SK-N-SH treated with all-trans-retinoic acid at 6 μM for 48 hours (cell line): Measurements from ENCODE around the gene GPR31.

Experiments used
- ARNTL ChIP-seq: fragments of 450-650 bp; formaldehyde crosslinking; IDR thresholded peaks from 2 replicates; pipeline ENCODE4 v1.5.0; 2020; ENCODE audit warnings: low read depth, mild to moderate bottlenecking, moderate library complexity, borderline replicate concordance
- CREB5 ChIP-seq: fragments of 250-450 bp; sonication (Bioruptor Pico); IDR thresholded peaks from 2 replicates; pipeline ENCODE4 v1.5.1; 2020; ENCODE audit warnings: low read depth, mild to moderate bottlenecking, moderate library complexity
- OSR1 ChIP-seq: fragments of 250-450 bp; sonication (Bioruptor Pico); IDR thresholded peaks from 2 replicates; pipeline ENCODE4 v1.8.0; 2022; ENCODE audit warnings: moderate library complexity, mild to moderate bottlenecking, inconsistent platforms
- PATZ1 ChIP-seq: fragments of 250-450 bp; sonication (Bioruptor Pico); IDR thresholded peaks from 2 replicates; pipeline ENCODE4 v1.8.0; 2020; ENCODE audit warnings: mild to moderate bottlenecking, moderate library complexity, borderline replicate concordance
- RARB ChIP-seq: fragments of 250-450 bp; sonication (Bioruptor Pico); IDR thresholded peaks from 2 replicates; pipeline ENCODE4 v1.8.0; 2021; ENCODE audit warnings: mild to moderate bottlenecking, moderate library complexity
- SNAI2 ChIP-seq: fragments of 250-450 bp; sonication (Bioruptor Pico); IDR thresholded peaks from 2 replicates; pipeline ENCODE4 v1.5.0; 2020; ENCODE audit warnings: mild to moderate bottlenecking, moderate library complexity
- TOX ChIP-seq: fragments of 250-450 bp; sonication (Bioruptor Pico); IDR thresholded peaks from 2 replicates; pipeline ENCODE4 v1.8.0; 2021; ENCODE audit warnings: mild to moderate bottlenecking, moderate library complexity, borderline replicate concordance
- ZC3H10 ChIP-seq: fragments of 250-450 bp; sonication (Bioruptor Pico); IDR thresholded peaks from 2 replicates; pipeline ENCODE4 v1.5.1; 2021; ENCODE audit warnings: mild to moderate bottlenecking, moderate library complexity
- ZFP3 ChIP-seq: fragments of 250-450 bp; sonication (Bioruptor Pico); IDR thresholded peaks from 2 replicates; pipeline ENCODE4 v1.5.0; 2020; ENCODE audit warnings: mild to moderate bottlenecking, moderate library complexity
- ZFP30 ChIP-seq: fragments of 450-650 bp; formaldehyde crosslinking; IDR thresholded peaks from 2 replicates; pipeline ENCODE4 v1.5.0; 2022; ENCODE audit warnings: mild to moderate bottlenecking, moderate library complexity

- TF ChIP-seq SNAI2 (CRISPR knock-in tag), result no peak
- no peak for TF ChIP-seq ZFP30 (CRISPR knock-in tag)
- TF ChIP-seq ARNTL, result no peak
- TF ChIP-seq PATZ1, result no peak
- no peak for TF ChIP-seq ZFP3 (CRISPR knock-in tag)
- no peak for TF ChIP-seq OSR1 (CRISPR knock-in tag)
- TF ChIP-seq ZC3H10 (CRISPR knock-in tag), result no peak
- no peak for TF ChIP-seq CREB5 (CRISPR knock-in tag)
- TF ChIP-seq RARB, result no peak
- TF ChIP-seq TOX (CRISPR knock-in tag), result no peak
Measured at GRCh38 chr6:167119670-167120582, 37.9 kb downstream of the GPR31 start.
